IPS-18a (cell line): ENCODE results near the gene AEN.

ENCODE experiments used
- H3K27ac ChIP-seq: one replicate; pipeline ENCODE4 v1.5.1; 2013; ENCODE audit warnings: low read length
- H3K27me3 ChIP-seq: one replicate; pipeline ENCODE4 v1.6.1; 2013; ENCODE audit warnings: mild to moderate bottlenecking, low read length; ENCODE audit not compliant: control insufficient read depth, insufficient read depth
- H3K36me3 ChIP-seq: one replicate; pipeline ENCODE4 v1.6.1; 2013; ENCODE audit warnings: low read depth, low read length; ENCODE audit not compliant: control insufficient read depth
- H3K4me1 ChIP-seq: one replicate; pipeline ENCODE4 v1.6.1; 2013; ENCODE audit warnings: low read depth, low read length; ENCODE audit not compliant: control insufficient read depth
- H3K4me3 ChIP-seq: one replicate; pipeline ENCODE4 v1.5.1; 2013; ENCODE audit warnings: low read length
- H3K9ac ChIP-seq: one replicate; pipeline ENCODE4 v1.6.1; 2013; ENCODE audit warnings: mild to moderate bottlenecking, low read length, moderate library complexity
- H3K9me3 ChIP-seq: one replicate; pipeline ENCODE4 v1.6.1; 2013; ENCODE audit warnings: low read depth, low read length; ENCODE audit not compliant: control insufficient read depth

AEN gene

DNA sequence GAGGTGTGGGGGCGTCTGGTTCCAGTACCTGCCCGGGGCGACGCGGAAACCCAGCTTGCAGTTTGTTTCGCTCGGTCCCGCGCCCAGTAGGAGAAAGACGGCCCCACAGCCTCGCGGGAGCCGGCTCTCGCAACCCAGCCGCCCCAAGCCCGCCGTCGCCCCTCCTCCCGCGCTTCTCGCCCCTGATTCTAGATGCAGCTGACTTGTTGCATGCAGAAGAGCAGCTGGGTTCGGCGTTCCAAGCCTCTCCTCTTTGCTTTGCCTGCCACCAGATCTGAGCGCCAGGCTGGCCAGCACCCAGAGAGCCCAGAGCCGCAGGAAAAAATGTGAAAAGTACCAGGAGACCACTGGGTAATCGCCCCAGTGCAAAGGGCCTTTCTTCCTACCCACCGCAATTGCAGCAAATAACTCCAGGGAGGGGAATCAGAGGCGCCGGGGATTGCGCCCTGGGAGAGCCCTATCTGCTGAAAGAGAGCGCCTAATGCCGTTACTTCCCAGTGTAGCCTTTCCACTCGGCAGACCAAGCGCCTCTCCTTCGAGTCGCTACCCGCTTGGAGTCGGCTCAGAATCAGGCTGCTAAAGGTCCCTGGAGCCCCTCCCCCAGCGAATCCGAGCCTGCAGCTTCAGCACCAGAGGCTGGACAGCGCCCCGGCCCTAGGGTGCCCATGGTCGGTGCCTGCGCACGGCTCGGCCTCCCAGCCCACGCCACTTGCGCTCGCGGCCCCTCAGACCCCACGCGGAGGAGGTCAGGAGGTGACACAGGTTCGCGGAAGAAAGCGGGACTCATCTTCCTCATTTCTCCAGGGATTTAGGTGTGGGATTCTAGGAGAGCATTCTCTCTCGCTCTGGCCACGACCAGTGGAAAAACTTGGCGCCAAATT lies 15.7 kb upstream of the AEN start:
- peaks cover 28% of the 10 kb centered on the region for H3K4me1 ChIP-seq
- H3K27me3 ChIP-seq = peaks cover 85% of the 10 kb centered on the region
- H3K4me3 ChIP-seq = peak overlapping the region; percentile 41
- no peak overlapping the region for H3K9ac ChIP-seq
- no peaks in the 10 kb centered on the region for H3K9me3 ChIP-seq
- H3K36me3 ChIP-seq = no peaks in the 10 kb centered on the region
- H3K27ac ChIP-seq = no peak overlapping the region

DNA sequence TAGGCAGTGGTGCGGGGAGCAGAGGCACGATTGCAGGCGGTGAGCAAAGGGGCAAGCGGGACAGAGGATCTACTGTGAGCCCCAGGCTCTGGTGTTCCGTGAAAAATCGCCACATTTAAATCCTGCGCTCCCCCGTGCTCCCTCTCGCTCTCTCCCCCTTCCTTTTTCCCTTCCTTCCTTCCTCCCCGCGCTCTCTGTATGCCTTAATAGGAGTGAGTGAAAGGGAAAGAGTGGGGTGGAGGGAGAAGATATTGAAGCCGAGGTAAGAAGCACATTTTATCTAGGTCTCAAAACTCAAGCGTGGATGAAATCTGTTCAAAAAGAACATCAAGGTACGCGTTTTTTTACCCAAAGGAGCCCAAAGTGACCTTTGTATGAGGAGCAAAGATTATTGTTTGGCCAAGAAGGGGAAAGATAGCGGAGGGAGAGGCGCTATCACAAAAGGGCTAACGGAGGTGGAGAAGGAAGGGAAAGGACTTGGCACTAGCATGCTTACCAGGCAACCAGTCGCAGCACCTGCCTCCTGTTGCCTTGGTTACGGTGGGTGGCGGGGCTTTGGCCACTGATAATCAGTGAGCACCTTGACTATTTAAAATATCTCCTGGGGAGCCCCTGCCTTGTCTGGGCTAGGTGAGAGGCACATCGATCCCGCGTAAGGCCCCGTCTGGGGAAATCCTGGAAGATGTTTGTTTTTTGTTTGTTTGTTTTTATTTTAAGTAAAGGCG lies 14.9 kb upstream of the AEN start:
- Histone ChIP-seq H3K9me3 (no peaks in the 10 kb centered on the region), H3K4me1 (peaks cover 34% of the 10 kb centered on the region), H3K27ac (no peak overlapping the region), H3K36me3 (no peaks in the 10 kb centered on the region), H3K4me3 (peak overlapping the region; percentile 41), H3K27me3 (peaks cover 93% of the 10 kb centered on the region), H3K9ac (no peak overlapping the region)

DNA sequence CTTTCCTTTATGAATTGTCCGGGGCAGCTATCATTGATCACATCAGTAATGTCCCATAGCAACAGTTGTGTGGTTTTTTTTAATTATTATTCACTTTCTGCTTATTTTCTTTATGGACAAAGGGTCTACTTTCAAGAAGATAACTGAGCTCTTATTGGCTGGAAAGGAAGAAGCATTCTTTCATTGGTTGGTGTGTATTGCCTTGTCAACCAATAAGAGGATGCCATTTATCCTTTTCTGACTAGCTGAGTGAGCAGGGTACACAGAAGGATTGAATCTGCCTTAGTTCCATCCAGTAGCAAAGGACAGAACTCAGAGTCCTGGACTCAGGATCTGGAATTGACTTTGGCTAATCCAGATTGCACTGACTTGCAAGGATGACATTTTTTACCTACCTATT lies 13.2 kb upstream of the AEN start:
- Histone ChIP-seq H3K9me3 (no peaks in the 10 kb centered on the region), H3K4me1 (peaks cover 48% of the 10 kb centered on the region), H3K9ac (no peak overlapping the region), H3K4me3 (no peak overlapping the region), H3K27me3 (peaks cover 92% of the 10 kb centered on the region), H3K27ac (no peak overlapping the region), H3K36me3 (no peaks in the 10 kb centered on the region)

DNA sequence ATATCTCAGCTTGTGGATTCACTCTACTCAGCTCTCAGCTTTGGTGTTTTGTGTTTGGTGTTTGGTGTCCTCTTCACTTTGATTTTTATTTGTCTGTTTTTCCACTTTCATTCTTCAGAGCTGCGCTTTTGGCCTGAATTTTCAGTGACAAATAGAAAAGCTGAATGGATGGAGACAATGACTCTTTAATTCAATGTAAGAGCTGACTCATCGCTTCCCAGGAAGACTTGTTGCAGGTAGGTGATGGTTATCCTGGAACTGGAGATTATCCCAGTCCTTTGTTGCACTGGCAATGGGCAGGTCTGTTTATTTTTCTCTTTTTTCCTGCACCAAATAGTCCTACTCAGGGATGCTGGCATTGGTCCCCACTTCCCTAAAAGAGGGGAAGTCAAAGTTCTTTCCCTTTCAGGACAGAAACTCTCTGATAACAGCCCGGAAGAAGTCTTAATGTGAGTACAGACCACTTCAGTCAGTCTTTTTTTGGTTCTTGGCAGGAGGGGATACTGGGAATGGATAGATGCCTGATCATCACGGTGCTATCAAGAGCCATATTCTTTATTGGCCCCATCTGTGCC lies 12.4 kb upstream of the AEN start:
- Histone ChIP-seq H3K27me3 (peaks cover 90% of the 10 kb centered on the region), H3K9ac (no peak overlapping the region), H3K36me3 (no peaks in the 10 kb centered on the region), H3K4me3 (no peak overlapping the region), H3K27ac (no peak overlapping the region), H3K9me3 (no peaks in the 10 kb centered on the region), H3K4me1 (peaks cover 49% of the 10 kb centered on the region)

DNA sequence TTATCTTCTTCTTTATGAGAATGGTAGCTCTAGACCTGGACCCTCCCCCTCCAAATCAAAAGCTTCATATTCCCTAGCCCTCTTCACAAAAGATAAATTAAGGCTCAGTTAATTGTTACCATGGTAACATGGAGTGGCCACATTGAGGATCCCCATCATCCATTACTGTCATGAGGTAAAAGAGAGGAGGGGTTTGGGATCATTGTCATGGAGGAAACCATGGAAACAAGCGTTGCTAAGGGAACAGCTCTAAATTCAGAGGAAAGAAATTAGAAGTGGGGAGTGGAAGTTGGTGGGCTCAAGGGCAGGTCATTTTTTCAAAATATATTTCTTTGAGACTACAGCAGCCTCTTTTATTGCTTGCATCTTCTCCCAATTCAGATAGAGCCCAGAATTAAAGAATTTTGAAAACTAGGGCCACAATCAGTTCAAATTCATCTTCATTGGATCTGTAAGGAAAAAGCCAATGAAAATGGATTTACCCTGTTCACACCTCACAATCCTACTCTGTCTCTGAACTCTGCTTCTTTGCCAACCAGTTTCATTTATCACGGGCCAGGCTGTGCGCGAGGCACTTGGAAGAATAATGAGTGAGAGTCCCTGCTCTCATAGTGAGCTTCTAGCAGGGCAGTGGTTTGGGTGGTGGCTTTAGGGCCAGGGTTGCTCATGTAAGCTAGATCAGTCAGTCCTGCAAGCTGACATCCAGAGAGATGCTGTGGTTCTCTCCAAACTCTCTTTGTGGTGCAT lies 11.6 kb upstream of the AEN start:
- Histone ChIP-seq H3K27ac (no peak overlapping the region), H3K4me3 (no peak overlapping the region), H3K36me3 (no peaks in the 10 kb centered on the region), H3K4me1 (peaks cover 52% of the 10 kb centered on the region), H3K9ac (no peak overlapping the region), H3K27me3 (peaks cover 90% of the 10 kb centered on the region), H3K9me3 (no peaks in the 10 kb centered on the region)

DNA sequence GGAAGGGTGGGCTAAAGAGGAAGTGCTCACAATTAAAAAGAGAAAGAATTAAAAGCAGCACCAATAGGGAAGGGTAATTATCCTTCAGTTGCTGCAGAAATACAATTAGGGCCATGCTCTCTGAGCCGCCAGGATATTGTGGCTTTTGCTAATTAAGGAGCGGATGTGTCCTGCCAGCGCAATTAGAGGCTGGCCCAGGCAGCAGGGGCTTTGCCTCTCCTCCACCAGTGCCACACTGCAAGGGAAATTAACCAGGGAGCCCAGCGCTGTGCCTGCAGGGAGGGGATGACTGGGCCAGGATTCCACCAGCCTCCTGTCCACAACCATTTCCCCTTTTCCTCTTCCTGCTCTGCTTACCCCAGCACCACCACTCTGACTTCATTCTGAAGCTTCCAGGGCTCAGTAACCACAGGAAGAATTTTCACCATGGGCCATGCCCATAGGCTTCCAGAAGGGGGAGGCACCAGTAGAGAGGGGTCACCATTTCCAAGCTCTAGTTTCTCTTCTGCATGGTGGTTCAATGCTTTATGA lies 10.4 kb upstream of the AEN start:
- H3K4me1 ChIP-seq = peaks cover 52% of the 10 kb centered on the region
- no peaks in the 10 kb centered on the region for H3K36me3 ChIP-seq
- peaks cover 79% of the 10 kb centered on the region for H3K27me3 ChIP-seq
- H3K9me3 ChIP-seq = no peaks in the 10 kb centered on the region
- H3K27ac ChIP-seq = no peak overlapping the region
- no peak overlapping the region for H3K9ac ChIP-seq
- no peak overlapping the region for H3K4me3 ChIP-seq

DNA sequence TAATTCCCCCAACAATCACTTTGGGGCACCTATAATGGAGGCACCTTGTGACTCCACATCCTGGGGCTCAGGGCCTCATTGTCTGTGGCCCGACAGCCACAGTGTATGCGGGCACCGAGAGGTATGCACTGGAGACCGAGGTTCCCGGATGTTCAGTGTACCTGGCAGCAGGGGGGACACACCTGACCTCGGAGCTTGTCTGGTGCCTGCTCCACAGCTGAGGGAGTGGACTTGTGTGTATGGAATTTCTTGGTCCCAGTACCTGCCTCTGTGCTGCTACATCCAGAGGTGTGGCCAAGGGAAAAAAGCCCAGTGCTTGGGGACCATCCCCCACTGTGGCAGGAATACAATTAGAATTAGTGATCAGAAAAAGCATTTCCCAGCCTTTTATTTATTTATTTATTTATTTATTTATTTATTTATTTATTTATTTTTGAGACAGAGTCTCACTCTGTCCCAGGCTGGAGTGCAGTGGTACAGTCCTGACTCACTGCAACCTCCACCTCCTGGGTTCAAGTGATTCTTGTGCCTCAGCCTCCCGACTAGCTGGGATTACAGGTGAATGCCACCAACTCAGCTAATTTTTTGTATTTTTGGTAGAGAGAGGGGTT lies 8.8 kb upstream of the AEN start:
- no peak overlapping the region for H3K4me3 ChIP-seq
- H3K4me1 ChIP-seq = peaks cover 50% of the 10 kb centered on the region
- H3K9ac ChIP-seq = no peak overlapping the region
- H3K27me3 ChIP-seq = peaks cover 63% of the 10 kb centered on the region
- H3K9me3 ChIP-seq = no peaks in the 10 kb centered on the region
- no peaks in the 10 kb centered on the region for H3K36me3 ChIP-seq
- no peak overlapping the region for H3K27ac ChIP-seq

DNA sequence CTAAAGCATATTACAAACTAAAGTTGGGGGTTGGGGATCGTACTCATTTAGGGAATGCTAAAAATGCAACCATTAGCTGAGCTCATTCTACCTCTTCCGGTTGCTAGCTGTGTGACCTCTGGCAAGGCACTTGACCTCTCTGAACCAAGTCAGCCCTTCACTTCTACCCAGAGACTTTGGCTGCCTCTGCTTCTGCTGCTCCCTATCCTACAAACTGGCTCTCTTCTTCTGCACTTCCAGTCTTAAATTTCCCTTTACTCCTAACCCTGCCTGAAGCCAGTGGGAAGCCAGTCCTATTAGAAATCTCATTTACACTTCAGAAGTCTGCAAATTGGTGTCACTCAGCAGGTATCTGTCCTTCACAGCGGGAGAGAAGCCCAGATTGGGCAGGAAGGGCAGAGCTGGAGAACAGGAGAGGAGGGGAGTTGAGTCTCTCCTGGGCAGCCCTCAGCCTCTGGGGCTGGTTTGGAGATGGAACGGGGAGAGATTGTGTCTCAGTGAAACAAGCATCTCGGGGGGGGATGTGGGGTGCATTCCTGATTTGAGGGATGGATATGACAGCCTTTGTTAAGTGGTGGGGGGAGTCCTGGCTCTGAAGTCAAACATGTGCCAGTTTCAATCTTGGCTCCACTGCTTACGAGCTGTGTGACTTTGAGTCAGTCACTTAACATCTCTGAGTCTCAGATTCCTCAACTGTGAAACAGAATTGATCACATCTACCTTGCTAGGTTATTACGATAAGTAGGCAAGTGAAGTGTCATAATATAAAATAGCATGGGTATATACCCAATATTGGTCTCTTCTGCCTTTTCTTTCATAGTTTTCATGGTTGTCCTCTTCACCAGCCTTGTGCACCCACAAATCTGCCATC lies 7.8 kb upstream of the AEN start:
- H3K27ac ChIP-seq = no peak overlapping the region
- H3K4me3 ChIP-seq = no peak overlapping the region
- peaks cover 50% of the 10 kb centered on the region for H3K4me1 ChIP-seq

DNA sequence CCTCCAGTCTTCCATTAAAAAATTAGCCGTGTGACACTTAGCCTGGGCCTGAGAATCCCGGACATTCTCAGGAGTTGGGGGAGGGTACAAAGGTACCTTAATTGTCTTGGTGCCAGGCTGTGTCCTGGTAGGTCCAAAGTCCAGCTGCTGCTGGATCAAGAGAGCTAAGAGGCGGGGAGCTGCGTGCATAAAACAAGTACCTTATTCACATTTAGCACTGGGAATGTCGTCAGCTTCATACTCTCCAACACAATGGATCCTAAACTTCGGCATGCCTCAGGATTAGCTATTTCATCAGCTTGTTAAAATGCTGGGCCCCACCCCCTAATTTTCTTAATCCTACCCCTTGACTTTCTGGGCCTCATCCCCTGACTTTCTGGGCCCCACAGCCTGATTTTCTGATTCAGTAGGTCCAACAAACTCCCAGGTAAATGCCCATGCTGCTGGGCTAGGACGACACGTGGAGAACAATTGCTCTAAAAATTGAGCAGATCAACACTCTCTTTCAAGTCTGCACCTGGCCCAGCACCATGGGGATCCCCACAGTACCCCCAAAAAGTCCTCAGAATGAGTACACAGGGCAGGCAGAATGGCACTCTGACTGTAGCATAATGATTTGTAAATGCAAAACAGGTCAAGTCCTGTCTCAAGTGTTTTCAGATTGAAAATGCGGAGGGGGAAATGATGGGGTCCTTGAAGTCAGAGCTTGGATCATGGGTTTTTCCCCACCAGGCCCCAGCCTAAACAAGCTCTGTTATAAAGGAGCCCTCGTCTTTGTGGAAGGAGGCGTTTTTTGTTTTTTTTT lies 5.6 kb upstream of the AEN start:
- Histone ChIP-seq H3K9ac (no peak overlapping the region), H3K9me3 (no peaks in the 10 kb centered on the region), H3K4me1 (peaks cover 40% of the 10 kb centered on the region), H3K36me3 (no peaks in the 10 kb centered on the region), H3K27ac (no peak overlapping the region), H3K27me3 (peaks cover 32% of the 10 kb centered on the region), H3K4me3 (no peak overlapping the region)

More for the DNA sequence above, 7.8 kb upstream of the AEN start:
- peaks cover 53% of the 10 kb centered on the region for H3K27me3 ChIP-seq
- no peak overlapping the region for H3K9ac ChIP-seq
- no peaks in the 10 kb centered on the region for H3K9me3 ChIP-seq
- H3K36me3 ChIP-seq = no peaks in the 10 kb centered on the region

DNA sequence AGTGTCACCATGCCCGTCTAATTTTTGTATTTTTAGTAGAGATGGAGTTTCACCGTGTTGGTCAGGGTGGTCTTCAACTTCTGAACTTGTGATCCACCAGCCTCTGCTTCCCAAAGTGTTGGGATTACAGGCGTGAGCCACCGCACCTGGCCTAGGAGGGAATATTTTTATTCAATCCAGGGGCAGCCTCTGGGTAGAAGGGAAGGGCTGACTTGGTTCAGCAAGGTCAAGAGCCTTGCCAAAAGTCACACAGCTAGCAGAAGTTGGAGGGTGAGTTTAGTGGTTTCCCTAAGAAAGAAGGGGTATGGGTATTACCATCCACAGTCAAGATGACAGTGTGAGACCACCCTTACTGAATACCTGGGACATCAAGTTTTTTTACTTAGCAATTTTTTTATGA lies 4.9 kb upstream of the AEN start:
- Histone ChIP-seq H3K4me3 (no peak overlapping the region), H3K9me3 (no peaks in the 10 kb centered on the region), H3K9ac (no peak overlapping the region), H3K4me1 (peaks cover 38% of the 10 kb centered on the region), H3K27me3 (peaks cover 25% of the 10 kb centered on the region), H3K27ac (no peak overlapping the region), H3K36me3 (no peaks in the 10 kb centered on the region)
